GM21576 (cell line): ENCODE data around the gene GALNT7.
"Not testable (repeated sequence)": the region's sequence is repeated elsewhere in the genome, so short reads cannot be mapped to it uniquely, and the experiment has no call there.

Experiments
- ATAC-seq: cut with Tn5 transposase; IDR thresholded peaks from one replicate; pipeline ENCODE4 v1.9.1; 2021; ENCODE audit warnings: mild to moderate bottlenecking, moderate library complexity; ENCODE audit not compliant: unreplicated experiment

GALNT7 gene

DNA sequence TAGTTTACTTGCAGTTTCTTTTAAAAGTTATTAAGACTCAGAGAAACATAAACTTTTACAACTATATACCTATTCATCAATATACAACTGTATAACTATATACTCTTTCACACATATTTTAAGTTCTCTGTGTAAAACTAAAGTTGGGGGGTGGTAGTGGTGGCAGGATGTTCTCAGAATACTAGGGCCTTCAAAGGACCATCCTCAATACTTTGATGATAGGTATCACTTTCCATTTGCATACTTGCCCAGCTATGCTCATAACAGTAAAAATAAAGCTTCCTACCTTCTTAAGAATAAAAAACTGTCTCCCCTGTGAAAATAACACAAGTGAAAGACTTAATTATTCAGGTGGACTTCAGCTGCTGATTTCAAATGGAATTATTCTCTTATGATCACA, 2.9 kb upstream of the GALNT7 start:
- ATAC-seq, result no peak

DNA sequence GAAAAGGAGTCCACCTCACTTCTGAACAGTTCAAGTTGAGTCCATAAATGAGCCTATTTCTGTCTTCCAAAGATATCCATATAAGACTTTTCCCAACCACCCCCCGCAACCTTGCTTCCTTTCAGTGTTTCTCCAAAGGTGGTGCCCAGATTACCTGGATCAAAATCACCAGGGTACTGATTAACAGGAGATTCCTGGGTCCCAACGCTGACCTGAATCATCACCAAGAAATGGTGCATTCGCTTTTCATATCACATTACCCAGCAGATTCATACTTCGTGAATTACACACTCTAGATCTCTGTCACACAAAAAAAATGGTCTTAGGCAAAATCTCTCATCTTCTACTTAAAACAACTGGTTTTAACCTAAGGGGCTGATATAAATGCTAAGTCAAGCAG, 2.1 kb upstream of the GALNT7 start:
- no peak for ATAC-seq

DNA sequence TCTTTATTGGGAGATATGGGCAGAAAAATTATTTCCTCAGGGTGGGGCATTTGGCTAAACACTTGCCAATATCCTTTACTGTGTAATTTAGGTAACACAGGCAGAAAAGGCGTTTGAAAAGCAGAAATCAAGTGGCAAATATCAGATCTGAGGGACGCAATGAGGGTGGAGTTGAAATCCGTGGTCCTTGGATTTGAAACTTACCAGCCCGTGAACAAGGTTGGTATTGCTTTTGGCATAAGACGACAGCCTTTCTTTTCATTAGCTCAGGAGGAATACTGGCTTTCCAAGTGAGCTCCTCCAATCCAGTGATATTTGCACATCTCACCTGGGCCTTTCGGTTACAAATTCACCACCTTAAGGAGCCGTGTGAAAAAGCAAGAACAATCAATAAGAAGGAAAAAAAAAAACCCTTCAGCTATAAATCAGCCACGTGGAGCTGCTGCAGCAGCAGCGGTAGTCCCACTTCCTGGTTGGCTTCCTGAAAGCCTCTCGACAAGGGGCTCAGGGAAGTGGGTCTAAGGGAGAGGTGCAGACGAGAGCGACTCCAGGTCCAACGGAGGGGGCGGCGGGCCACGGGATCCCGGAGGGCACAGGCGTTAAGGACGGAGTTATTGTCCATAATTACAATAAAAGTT, 734 bp upstream of the GALNT7 start:
- ATAC-seq, result peak; percentile 17

DNA sequence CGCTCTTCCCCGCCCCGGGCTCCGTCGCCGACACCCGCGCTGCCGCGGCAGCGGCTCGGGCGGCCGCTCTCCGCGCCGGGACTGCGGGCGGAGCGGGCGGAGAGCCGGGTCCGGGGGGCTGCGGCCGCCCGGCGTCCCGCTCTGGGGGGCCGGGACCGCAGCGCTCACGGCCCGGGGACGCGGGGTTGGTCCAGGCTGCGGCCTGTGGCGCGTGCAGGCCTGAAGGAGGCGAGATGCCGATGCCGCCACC, 492 bp downstream of the GALNT7 start:
- ATAC-seq, result no peak

DNA sequence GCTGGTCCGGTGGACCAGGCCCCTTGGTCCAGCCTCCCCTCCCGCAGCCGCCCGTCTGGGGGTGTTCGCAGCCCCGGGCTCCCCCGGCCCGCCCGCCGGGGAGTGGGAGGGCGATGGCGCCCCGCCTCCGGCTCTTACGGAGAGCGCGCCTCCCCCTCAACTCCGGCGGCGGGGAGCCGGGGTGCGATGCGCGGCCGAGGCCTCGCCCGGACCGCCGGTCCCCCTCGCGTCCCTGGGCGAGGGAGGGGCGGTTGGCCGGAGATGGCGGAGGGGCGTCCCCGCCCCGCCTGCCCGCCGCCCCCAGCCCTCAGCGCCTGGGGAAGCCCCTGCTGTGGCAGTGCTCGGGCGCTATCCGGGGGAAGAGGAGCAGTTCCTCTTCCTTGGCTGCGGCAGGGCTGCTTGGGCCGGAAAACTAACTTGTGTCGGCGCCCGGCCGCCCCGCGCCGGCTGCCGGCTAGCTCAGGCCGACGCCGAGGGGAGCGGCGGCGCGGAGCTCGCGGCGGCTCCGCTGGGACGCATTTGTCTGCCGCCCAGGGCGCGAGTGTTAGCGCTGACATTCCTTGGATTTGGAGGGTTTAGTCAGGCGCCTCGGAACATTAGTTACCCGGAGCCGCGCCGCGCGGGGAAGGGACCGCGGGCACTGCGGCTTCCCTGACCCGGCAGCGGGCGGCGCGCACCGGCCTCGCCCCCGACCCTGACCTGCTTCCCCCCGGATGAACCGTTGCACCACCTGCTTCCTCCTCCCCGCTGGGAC, 994 bp downstream of the GALNT7 start:
- ATAC-seq, result peak; percentile 59

DNA sequence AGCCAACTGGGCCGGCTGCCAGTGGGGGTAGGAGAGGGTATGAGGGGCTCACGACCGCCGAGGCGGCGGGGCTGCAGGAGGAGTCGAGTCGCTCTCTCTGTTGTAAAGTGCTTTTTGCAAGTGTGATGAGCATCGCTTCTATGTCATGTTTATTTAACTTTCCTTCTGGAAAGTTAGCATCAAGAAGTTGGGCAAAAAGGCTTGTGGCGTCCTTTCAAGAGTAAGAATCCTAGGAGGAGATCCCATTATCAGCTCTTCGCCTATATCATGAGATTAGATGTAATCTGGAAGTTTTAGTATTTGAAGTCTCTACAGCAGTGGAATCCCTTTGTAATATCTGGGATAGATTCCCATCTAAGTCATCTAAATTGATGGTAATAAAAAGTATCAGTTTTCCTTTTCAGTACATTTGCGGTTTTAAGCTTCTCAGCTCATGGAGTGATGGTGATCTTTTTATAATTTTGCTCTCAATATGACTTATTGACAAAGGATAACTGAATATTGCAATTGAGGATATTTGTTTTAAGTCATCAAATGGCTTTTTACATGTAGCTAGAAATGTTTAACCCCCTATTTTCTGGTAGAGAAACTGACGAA, 1.7 kb downstream of the GALNT7 start:
- no peak for ATAC-seq

DNA sequence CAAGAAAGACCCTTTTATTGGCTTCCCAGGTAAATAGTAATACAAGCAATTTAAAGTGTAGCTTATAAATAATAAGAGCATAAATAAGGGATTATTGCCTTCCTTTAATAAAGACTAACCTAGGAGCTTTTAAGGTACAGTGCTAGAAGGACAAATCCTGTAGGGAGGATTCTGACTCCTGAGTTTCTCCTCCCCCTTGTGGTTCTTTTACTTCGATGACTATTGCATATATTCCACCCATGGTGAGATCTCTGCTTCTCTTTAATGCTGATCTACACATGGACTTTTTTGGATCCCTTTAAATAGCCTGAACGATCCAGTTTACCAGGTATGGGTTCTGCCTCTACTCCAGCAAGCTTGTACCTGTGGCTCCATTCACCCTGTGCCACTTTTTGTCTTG, 2.5 kb downstream of the GALNT7 start:
- ATAC-seq, result no peak

DNA sequence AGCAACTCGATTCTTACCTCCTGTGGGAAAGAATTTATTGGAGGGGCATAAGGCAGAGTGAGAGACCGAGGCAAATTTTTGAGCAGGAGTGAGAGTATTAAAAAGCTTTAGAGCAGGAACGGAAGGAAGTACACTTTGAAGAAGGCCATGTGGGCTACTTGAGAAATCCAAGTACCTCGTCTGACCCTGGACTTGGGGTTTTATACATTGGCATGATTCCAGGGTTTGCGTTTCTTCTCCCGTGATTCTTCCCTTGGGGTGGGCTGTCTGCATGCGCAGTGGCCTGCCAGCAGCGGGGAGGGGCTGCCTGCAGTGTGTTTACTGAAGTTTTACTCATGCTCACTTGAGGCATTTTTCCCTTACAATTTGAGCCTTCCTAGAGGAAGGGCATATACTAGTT, 3.4 kb downstream of the GALNT7 start:
- no peak for ATAC-seq

DNA sequence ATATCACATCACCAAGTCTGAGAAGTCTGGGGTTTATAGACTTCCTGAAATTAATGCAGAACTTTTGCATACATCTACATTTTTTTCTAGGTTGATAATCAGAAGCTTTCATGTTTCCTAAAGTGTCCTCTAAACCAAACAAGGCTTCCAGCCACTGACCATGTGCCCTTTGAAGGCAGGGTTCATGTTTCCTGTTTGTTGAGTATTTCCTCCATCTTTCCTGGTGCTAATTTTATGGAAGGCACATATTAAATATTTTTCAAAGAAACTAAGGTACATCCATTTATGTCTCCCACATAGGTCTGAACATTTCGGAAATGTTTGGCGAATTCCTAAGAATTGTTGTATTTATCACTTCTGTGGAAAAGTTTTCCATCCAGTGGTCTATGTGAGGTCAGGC, 5.6 kb downstream of the GALNT7 start:
- ATAC-seq, result no peak

DNA sequence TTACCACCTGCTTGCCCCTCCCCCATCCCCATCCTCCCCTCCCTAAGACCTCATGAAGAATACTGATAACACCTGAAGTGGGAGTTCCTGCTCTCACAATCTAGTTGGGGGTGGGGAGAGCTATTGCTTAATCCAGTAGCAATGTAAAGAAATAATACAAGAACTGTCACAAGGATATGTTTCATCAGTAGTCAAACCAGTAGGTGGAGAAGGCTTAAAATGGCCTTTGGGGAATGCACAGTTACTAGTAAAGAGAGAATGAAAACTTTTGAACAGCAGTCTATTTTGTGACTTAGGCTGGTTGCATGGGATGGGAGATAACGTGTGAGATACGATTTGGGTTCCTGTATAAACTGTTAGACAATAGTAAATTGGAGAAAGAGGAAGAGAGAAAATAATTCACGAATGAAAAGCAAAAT, 6.0 kb downstream of the GALNT7 start:
- ATAC-seq, result no peak

DNA sequence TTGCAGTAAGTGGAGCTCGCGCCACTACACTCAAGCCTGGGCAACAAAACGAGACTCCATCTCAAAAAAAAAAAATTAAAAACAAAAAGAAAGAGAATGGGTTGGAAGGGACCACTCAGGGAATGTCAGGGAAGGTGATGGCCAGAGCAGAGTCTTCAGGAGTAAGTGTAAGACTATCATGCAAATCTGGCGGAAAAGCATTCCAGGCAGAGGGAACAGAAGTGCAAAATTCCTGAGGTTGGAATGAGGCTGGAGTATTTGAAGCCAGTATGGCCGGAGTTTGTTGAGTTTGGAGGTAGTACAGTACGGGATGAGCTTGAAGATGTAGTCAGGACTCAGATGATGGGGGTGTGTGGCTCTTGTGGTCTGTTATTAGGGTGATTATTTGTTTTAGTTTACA, 7.4 kb downstream of the GALNT7 start:
- ATAC-seq, result no peak

DNA sequence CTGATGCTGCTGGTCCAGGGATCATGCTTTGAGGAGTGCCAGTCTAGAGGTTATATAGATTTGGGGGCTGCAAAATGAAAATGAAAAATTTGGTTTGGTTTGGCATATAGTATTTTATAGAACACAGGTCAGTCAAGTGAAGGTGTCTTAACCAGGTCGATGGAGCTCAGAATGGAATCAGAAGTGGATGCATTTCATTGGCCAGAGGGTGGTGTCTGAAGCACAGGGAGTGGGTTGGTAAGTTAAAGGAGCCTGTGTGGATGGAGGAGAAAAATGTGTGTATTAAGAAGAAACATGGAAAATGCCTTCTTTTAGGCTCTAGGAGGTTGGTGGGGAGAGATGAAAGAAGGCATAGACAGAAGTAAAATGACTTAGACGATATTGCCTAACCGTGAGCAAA, 8.6 kb downstream of the GALNT7 start:
- no peak for ATAC-seq

DNA sequence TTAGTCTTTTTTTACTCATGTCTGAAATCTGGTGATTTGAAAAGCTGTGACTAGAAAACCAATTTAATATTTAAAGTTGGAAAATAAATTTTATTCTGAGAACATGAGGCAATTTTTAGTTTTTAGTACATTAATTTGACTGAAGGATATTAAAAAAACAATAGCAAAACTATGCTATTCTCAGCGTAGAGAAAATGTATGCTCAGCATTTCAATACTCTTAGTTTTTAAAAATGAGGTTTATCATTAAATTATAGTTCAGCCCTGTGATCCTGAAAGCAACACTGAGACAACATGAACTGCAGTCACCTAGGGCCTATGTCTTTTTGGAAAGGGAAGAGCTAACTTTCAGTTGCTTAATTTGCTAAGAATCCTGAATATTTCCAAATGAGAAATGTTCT, 9.5 kb downstream of the GALNT7 start:
- ATAC-seq, result no peak

DNA sequence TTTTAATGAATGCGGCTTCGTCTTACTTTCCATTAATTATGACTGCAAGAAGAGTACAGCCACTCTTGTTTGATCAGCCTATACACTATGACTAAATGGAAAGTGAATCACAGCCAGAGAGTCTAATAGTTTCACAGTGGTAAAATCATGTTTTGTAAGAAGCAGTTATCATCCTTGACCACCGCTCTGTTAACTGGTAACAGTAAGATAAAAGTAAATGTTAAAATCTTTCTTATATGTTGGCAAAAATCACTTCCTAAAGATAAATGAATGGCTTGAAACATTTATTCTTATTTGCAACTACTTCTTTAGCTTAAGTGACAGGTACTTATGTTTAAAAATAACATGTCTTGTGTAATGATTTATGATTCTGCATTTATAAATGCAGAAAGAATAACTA, 13.2 kb downstream of the GALNT7 start:
- ATAC-seq, result no peak

DNA sequence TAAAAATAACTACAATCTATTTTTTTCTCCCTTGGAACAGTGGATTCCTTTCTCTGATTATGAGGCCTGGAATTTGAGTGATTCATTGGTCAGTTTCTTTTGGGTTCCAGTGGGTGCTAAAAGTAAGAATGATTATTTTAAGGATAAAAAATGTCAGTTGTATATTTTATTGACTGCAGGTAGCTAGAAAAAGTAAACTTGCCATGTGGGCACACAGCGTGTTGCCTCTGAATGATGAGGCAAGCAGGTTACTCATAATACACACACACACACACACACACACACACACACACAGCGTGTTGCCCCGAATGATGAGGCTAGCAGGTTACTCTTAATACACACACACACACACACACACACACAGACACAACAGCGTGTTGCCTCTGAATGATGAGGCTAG, 13.8 kb downstream of the GALNT7 start:
- no peak for ATAC-seq

DNA sequence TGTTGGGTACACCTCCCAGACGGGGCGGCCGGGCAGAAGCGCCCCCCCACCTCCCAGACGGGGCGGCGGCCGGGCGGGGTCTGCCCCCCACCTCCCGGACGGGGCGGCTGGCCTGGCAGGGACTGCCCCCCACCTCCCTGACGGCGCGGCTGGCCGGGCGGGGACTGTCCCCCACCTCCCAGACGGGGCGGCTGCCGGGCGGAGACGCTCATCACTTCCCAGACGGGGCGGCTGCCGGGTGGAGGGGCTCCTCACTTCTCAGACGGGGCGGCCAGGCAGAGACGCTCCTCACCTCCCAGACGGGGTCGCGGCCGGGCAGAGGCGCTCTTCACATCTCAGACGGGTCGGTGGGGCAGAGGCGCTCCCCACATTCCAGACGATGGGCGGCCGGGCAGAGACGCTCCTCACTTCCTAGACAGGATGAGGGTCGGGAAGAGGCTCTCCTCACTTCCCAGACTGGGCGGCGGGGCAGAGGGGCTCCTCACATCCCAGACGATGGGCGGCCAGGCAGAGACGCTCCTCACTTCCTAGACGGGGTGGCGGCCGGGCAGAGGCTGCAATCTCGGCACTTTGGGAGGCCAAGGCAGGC, 15.1 kb downstream of the GALNT7 start:
- not testable (repeated sequence) for ATAC-seq

DNA sequence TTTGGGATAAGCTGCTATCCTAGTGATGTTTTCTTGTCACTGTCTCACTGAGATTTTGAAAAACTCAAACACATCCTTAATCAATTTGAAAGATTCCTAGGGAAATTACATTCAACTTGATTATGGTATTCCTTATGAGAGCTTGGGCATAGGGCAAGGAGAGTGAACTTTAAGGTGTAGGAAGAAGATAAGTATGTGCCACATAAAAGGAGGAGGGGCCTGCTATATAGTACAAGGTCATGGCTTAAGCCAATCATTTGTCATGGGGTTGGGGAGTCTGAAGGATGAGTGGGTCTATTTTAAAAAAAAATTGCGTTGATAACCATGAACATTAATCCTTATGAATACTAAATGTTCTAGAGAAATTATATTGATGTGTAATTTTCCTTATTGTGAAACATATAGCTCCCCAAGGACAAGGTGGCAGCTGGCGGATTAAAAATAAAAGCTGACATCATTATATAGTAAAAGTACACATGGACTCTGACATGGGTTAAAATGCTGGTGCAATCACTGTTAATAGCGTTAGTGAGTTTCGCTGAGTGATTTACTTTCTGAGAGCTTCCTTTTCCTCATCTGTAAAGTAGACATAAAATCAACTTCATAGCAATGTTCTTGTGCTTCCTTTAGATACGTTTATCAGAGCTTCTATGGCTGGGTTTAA, 17.4 kb downstream of the GALNT7 start:
- no peak for ATAC-seq

DNA sequence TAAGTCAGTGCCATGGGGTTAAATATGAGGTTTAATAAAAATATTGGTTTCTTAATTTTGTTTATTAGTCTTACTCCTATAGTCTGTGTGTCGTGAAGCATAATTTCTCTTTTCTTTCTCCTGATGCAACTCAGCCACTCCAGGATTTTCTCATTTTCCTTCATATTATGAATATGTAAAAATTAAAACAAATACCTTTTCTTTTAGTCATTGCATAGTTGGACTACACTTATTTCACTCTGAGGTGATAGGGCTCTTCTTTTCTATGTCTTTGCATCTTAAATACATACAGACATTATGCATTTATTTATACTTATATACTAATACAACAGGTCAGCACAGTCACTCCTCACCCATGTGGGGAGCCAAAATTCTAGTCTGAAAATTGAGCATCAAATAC, 19.1 kb downstream of the GALNT7 start:
- ATAC-seq, result no peak

DNA sequence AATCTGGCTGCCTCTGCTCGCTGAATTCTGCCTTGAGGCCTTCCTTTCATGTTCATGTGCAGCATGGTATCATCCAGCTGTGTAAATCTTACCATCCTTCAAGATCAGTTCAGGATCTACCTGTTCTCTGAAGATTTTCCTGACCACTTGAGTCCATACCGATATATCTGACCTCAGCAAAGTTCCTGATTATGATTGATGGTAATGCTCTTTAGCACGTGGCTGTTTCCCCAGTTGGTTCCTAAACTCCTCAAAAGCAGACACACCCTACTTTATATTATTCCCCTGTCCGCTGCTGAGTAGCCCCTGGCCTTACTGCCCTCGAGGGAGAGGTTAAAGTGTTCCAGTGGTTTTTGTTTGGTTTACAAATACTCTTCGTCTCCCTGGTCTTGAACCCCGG, 20.0 kb downstream of the GALNT7 start:
- no peak for ATAC-seq

DNA sequence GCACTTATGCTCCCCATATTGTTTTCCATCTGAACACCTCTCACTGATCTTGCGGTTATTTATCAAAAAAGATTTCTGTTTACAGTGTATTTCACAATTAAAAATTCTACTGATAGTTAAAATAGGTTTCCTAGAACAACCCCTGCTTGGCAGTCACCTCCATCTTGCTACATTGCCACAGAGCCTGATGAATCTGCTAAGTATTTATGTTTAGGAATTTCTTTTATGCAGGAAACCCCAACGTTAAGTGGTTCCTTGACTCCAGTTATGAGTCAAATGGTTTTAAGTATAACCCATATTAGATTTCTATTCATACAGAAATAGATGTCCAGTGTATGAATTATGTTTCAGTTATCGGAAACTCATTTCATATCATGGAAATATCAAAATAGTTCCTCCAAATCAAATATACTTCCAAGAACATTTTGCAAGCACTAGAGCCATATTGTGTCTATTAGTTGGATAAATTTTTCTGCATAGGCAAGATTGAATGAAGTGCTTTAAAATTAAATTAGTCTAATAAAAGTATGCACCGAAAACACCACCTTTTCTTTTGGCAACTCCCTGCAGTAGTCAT, 20.6 kb downstream of the GALNT7 start:
- no peak for ATAC-seq

DNA sequence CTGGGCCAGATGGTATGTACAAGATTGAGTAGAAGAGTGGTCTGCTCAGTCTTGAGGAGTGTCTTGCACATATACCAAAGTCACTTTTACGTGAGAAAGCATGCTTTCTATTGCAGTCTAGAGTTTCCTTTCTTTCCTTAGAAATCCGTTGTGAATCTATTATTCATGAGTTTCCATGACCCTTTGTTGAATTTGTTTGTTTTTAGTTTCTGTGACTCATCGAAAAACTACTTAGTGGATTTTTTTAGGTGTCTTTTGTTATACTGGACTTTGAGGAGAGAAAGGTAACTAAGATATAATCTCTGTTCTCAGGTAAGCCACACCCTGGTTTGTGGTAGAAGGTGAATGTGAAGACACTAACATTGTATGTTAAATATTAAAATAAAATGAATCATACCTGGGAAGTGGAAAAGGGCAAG, 23.0 kb downstream of the GALNT7 start:
- no peak for ATAC-seq
